K562 (cell line): ENCODE measurements around the gene PPIH. TPM values are rescaled to one million over a fixed set of nuclear protein-coding genes. Genes with fewer than 3 reads are reported as not detected.

Source experiments
- ATAC-seq: fragments of 200-7000 bp; cut with Tn5 transposase; 3 replicates; pipeline ENCODE4 v1.9.1; 2020; ENCODE audit warnings: moderate library complexity
- BruUV-seq: library from RNA; stranded (reverse); fragments of 400-500 nt; replicated peaks from 2 replicates; lab custom pipeline; 2021; lab: Mats Ljungman, UMichigan
- CTCF ChIA-PET: fragments of 300-600 bp; formaldehyde crosslinking; extraction: SDS; loops from one replicate; lab custom pipeline; 2021; ENCODE audit warnings: low intra/inter-chr PET ratio; lab: Yijun Ruan, JAX
- POLR2A ChIA-PET: fragments of 300-600, 350-650 bp; sonication (Branson Sonifier 250); formaldehyde crosslinking; extraction: SDS; loops from one replicate; lab custom pipeline; 2021; ENCODE audit warnings: antibody characterized with exemption, inconsistent platforms; lab: Yijun Ruan, JAX
- DNase-seq, 4 experiments: peaks; one replicate each; pipeline versions ENCODE4 v3.0.0 to v3.0.0-alpha.2; 2011 to 2018; ENCODE audit warnings: low spot score in 3 of 4, mixed read lengths in 3 of 4; ENCODE audit errors: extremely low read depth in 1 of 4
- FAIRE-seq: peaks from 2 replicates; lab custom pipeline; 2011; peaks lifted over from hg19 to GRCh38; lab: Jason Lieb, UNC
- H2AFZ ChIP-seq: 2 replicates; pipeline ENCODE4 v1.6.0; 2011; ENCODE audit warnings: low read depth, low read length, control low read depth, inconsistent platforms
- H3K27ac ChIP-seq: fragments of 200-600 bp; 3 replicates; pipeline ENCODE4 v1.8.0; 2011; ENCODE audit warnings: low read depth, mild to moderate bottlenecking, control low read depth, inconsistent platforms, low read length, moderate library complexity, mixed read lengths; ENCODE audit errors: extremely low read depth
- H3K27me3 ChIP-seq, 2 experiments: fragments of 300-600 bp in 1 of 2; 2 replicates in 1 of 2; 3 replicates in 1 of 2; pipeline versions ENCODE4 v1.6.0 to v1.8.0; 2011; ENCODE audit warnings: inconsistent platforms in 2 of 2, low read length in 2 of 2, mild to moderate bottlenecking in 1 of 2, mixed read lengths in 1 of 2, moderate library complexity in 1 of 2; ENCODE audit not compliant: control insufficient read depth in 2 of 2, insufficient read depth in 2 of 2
- H3K36me3 ChIP-seq: fragments of 300-600 bp; 3 replicates; pipeline ENCODE4 v1.8.0; 2011; ENCODE audit warnings: mild to moderate bottlenecking, low read length, inconsistent platforms; ENCODE audit not compliant: control insufficient read depth, insufficient read depth
- H3K4me1 ChIP-seq, 2 experiments: fragments of 200-600 bp in 1 of 2; replicated peaks in 1 of 2; 2 replicates in 1 of 2; 3 replicates in 1 of 2; pipeline versions ENCODE4 v1.5.1 to v1.8.0; 2011; ENCODE audit warnings: inconsistent platforms in 2 of 2, low read length in 2 of 2, mild to moderate bottlenecking in 1 of 2, mixed read lengths in 1 of 2, moderate library complexity in 1 of 2; ENCODE audit not compliant: control insufficient read depth in 2 of 2, insufficient read depth in 2 of 2
- H3K4me2 ChIP-seq: 2 replicates; pipeline ENCODE4 v1.6.1; 2011; ENCODE audit warnings: low read length, control low read depth, inconsistent platforms, mixed read lengths; ENCODE audit not compliant: insufficient read depth
- H3K4me3 ChIP-seq: fragments of 200-600 bp; sonication (generic), shearing (Covaris generic); 2 replicates; pipeline ENCODE4 v1.5.1; 2016; ENCODE audit warnings: control low read depth, inconsistent platforms
- H3K79me2 ChIP-seq: fragments of 200-600 bp; 3 replicates; pipeline ENCODE4 v1.8.0; 2011; ENCODE audit warnings: low read length, inconsistent platforms; ENCODE audit not compliant: control insufficient read depth, insufficient read depth
- H3K9ac ChIP-seq, 2 experiments: 2 replicates each; pipeline versions ENCODE4 v1.6.0 to v1.6.1; 2011; ENCODE audit warnings: low read depth in 2 of 2, low read length in 2 of 2, control low read depth in 1 of 2, inconsistent platforms in 1 of 2, mild to moderate bottlenecking in 1 of 2, mixed read lengths in 1 of 2; ENCODE audit not compliant: insufficient read depth in 1 of 2
- H3K9me1 ChIP-seq: one replicate; pipeline ENCODE4 v1.6.0; 2011; ENCODE audit warnings: inconsistent platforms, mild to moderate bottlenecking, low read length, moderate library complexity; ENCODE audit not compliant: control insufficient read depth, insufficient read depth
- H3K9me3 ChIP-seq: replicated peaks from 2 replicates; pipeline ENCODE4 v1.5.1; 2011; ENCODE audit warnings: low read depth, low read length, inconsistent platforms; ENCODE audit not compliant: control insufficient read depth, insufficient read depth
- H4K20me1 ChIP-seq: replicated peaks from 2 replicates; pipeline ENCODE4 v1.6.1; 2011; ENCODE audit warnings: low read length, inconsistent platforms, mixed read lengths; ENCODE audit not compliant: control insufficient read depth, insufficient read depth
- CHD2 ChIP-seq: IDR thresholded peaks from 2 replicates; pipeline ENCODE4 v1.6.1; 2011; ENCODE audit warnings: low read depth, low read length
- FOXJ2 ChIP-seq: fragments of 200-800 bp; sonication (Bioruptor generic); IDR thresholded peaks from 2 replicates; pipeline ENCODE4 v1.6.1; 2016; ENCODE audit warnings: missing genetic modification characterization, missing compliant biosample characterization
- KHSRP ChIP-seq: fragments of 450-650 bp; IDR thresholded peaks from 2 replicates; pipeline ENCODE4 v1.6.1; 2017
- PHF8 ChIP-seq: fragments of 200-600 bp; sonication (generic); IDR thresholded peaks from 2 replicates; pipeline ENCODE4 v1.6.1; 2012; ENCODE audit warnings: mixed run types, mild to moderate bottlenecking, inconsistent platforms, low read length, moderate library complexity, borderline replicate concordance
- RAD21 ChIP-seq, 2 experiments: fragments of 250-450 bp in 1 of 2; fragments of 450-650 bp in 1 of 2; sonication (Bioruptor Pico) in 1 of 2; formaldehyde crosslinking in 1 of 2; IDR thresholded peaks in 1 of 2; conservative IDR thresholded peaks in 1 of 2; 2 replicates each; pipeline versions ENCODE4 v1.4.0 to v1.8.0; 2020 to 2022; ENCODE audit warnings: mild to moderate bottlenecking in 2 of 2, moderate library complexity in 1 of 2
- ZBTB33 ChIP-seq: sonication (generic); formaldehyde crosslinking; IDR thresholded peaks from 2 replicates; pipeline ENCODE4 v1.8.1; 2023; ENCODE audit warnings: mild to moderate bottlenecking, missing genetic modification reagents
- WGBS: fragments of 100-300 bp; shearing (Covaris generic); methylation state at CpG from one replicate; pipeline ENCODE4 v1.1.6; 2016; ENCODE audit warnings: low coverage, mixed read lengths; ENCODE audit not compliant: insufficient coverage; ENCODE audit errors: missing lambda C conversion rate; 5-methylcytosine and 5-hydroxymethylcytosine counted together
- in situ Hi-C: fragments of 300-500 bp; cut with MboI; formaldehyde crosslinking; loops from 4 replicates; pipeline ENCODE4 v1.15.0; 2018; ENCODE audit warnings: inconsistent platforms, mixed read lengths
- intact Hi-C: fragments of 100-400 bp; cut with micrococcal nuclease; formaldehyde crosslinking; loops from 2 replicates; pipeline ENCODE4 v1.14.2; 2022
- polyA plus RNA-seq, 8 experiments: library from polyadenylated mRNA; depleted of rRNA in 4 of 8; stranded (reverse) in 5 of 8; unstranded in 3 of 8; fragments of >200 nt; fragmentation: Nextera tagmentation in 2 of 8; fragmentation: Illumina TruSeq in 1 of 8; extraction: Ambion mirVana in 2 of 8; extraction: Trizol in 1 of 8; gene quantifications; 2 replicates each; pipeline versions ENCODE4 v1.2.1 to v1.2.3, GENCODE V29; 2011 to 2014; ENCODE audit warnings: inconsistent platforms in 1 of 8, missing spikeins in 1 of 8
- total RNA-seq, 7 experiments: library from RNA; depleted of rRNA in 6 of 7; stranded (reverse); fragments of >200 nt in 6 of 7; fragmentation: Illumina TruSeq in 2 of 7; extraction: Trizol in 2 of 7; gene quantifications; 2 replicates each; pipeline versions ENCODE4 v1.2.1 to v1.2.3, GENCODE V29; 2011 to 2021; ENCODE audit warnings: low replicate concordance in 1 of 7
- TF ChIP-seq, protein P1 (sequence below), 3 experiments: IDR thresholded peaks in 2 of 3; conservative IDR thresholded peaks in 1 of 3; 2 replicates each; pipeline ENCODE4 v1.5.1; 2011 to 2012; ENCODE audit warnings: low read length in 3 of 3, mild to moderate bottlenecking in 3 of 3, control low read depth in 2 of 3, improper control_type of control experiment in 1 of 3, inconsistent platforms in 1 of 3, low read depth in 1 of 3, mixed read lengths in 1 of 3, moderate library complexity in 1 of 3; ENCODE audit not compliant: insufficient read depth in 2 of 3

Gene PPIH
- total and polyA plus RNA-seq, 9 of the 15 experiments (the other 6 are each of a cell fraction or from before 2014, with no cell fraction given), result 197 to 470 (median 277) TPM

DNA sequence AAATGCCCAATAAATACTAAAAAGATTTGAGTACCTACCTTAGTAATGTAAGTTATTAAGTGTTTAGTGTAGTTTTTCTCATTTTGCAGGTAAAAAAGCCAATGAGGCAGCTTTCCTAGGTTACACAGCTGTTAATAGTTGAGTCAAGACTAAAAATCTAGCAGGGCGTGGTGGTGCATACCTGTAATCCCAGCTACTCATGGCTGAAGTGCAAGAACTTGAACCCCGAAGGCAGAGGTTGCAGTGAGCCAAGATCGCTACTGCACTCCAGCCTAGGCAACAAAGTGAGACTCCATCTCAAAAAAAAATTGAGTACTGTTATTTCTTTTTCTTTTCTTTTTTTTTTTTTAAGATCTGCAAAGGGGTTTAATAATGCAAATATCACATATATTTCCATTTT is 31.7 kb downstream of the PPIH start (continued):
- TF ChIP-seq PHF8 (no peak), ZBTB33 (no peak), CHD2 (no peak), FOXJ2 (tag) (no peak)

- CTCF ChIA-PET, result interaction anchor here (1.6 kb wide), 1 partner anchor 113 kb away, joined by 4 read pairs; no protein-coding TSS in a partner anchor
- Histone ChIP-seq H4K20me1 (peaks cover 81% of the 10 kb centered on the region), H3K9me3 (no peaks in the 10 kb centered on the region), H3K27ac (no peak overlapping the region), H3K9ac (no peak overlapping the region), H3K4me3 (no peak overlapping the region), H3K36me3 (peaks cover 100% of the 10 kb centered on the region), H3K9me1 (peaks cover 8% of the 10 kb centered on the region), H3K79me2 (peaks cover 100% of the 10 kb centered on the region)
- 100% methylated on average over 1 of the region's 1 CpG for WGBS
- no peak for DNase-seq
- intact Hi-C loops, result no loop called here
- POLR2A ChIA-PET, result interaction anchor here (0.7 to 5.7 kb wide), 8 partner anchors 8 to 33 kb away, joined by 3 to 58 read pairs (median 6); partner anchors contain the start of genes PPIH and YBX1
- TF ChIP-seq KHSRP (no peak), RAD21 (CRISPR knock-in tag; conservative IDR thresholded peaks at IDR 0.05 in 1 of 2, IDR thresholded peaks at IDR 0.05 in 1 of 2) (0 out of 4 replicates have a peak, but pooled peaks of 1 of the 2 experiments have one; percentile 6)
- TF ChIP-seq, protein P1, sequence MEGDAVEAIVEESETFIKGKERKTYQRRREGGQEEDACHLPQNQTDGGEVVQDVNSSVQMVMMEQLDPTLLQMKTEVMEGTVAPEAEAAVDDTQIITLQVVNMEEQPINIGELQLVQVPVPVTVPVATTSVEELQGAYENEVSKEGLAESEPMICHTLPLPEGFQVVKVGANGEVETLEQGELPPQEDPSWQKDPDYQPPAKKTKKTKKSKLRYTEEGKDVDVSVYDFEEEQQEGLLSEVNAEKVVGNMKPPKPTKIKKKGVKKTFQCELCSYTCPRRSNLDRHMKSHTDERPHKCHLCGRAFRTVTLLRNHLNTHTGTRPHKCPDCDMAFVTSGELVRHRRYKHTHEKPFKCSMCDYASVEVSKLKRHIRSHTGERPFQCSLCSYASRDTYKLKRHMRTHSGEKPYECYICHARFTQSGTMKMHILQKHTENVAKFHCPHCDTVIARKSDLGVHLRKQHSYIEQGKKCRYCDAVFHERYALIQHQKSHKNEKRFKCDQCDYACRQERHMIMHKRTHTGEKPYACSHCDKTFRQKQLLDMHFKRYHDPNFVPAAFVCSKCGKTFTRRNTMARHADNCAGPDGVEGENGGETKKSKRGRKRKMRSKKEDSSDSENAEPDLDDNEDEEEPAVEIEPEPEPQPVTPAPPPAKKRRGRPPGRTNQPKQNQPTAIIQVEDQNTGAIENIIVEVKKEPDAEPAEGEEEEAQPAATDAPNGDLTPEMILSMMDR (IDR thresholded peaks at IDR 0.05 in 2 of 3, conservative IDR thresholded peaks at IDR 0.05 in 1 of 3; ENCODE audit: insufficient read depth in 2 of 3, low read depth in 1 of 3, low read length in 3 of 3), result peak in 1 of 3 experiments; percentile 34; a peak in 2 of 6 replicates
- TF ChIP-seq, all 486 proteins: peak for 2
- Histone ChIP-seq H2AFZ (no peak overlapping the region), H3K4me1 (peaks cover 6 to 39% of the 10 kb centered on the region in 2 experiments; a peak in 4 of 5 replicates), H3K27me3 (no peaks in the 10 kb centered on the region), H3K4me2 (no peak overlapping the region)
- no peak for ATAC-seq
- BruUV-seq, result no TSS peak
- no peak for FAIRE-seq
- in situ Hi-C loops, result no loop called here
Observed at GRCh38 chr1:42690477-42691156, 32.4 kb downstream of the PPIH start.
